ENCODE results near the gene KIAA0232.

Gene KIAA0232

DNA sequence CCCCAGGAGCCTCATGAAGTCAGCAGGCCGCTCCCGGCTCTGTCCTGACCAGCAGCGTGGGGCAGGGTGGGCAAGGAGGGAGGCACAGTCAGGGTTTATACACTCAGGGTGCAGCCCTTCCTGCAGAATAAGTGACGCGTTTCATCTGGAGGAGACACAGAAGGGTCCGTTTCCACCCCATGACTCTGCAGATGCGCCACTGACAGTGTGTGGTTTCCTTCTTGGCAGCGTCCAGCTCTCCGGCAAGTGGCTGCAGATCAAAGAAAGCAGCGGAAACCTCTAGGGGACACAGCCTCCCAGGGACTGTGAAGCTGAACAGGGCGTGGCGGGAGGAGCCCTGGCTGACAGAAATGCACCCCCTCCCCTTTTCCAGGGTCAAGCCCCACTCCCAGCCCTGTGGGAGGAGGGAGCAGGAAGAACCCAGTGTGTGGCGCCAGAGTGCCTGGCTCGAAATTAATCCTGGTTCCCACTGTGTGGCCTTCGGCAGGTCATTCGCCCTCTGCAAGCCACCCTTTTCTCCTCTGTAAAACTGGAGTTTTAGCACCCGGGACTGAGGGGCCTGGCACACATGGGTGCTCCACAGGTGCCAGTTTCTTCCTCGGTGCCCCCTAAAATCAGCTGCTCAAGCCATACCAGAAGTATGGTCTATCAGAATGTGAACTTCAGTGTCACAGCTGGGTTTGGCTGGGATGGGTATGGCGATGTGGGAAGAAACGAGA is 109.8 kb downstream of the KIAA0232 start:
- POLR2A ChIA-PET = interaction anchor here (1.9 kb wide), 1 partner anchor 176 kb away, joined by 5 read pairs; the partner anchor contains the start of gene GRPEL1
- TF ChIP-seq TARDBP (IDR thresholded peaks at IDR 0.05) = no peak
- TF ChIP-seq SUZ12 (IDR thresholded peaks at IDR 0.05) = no peak
- TF ChIP-seq NFRKB (IDR thresholded peaks at IDR 0.05) = no peak
- no peak for TF ChIP-seq FOXA1 (IDR thresholded peaks at IDR 0.05)
- no peak for TF ChIP-seq ELF4 (IDR thresholded peaks at IDR 0.05)
- TF ChIP-seq ARNT (IDR thresholded peaks at IDR 0.05) = no peak
- no peak for TF ChIP-seq SP1 (IDR thresholded peaks at IDR 0.05)
- no peak for DNase-seq (ENCODE audit: extremely low spot score)
- CTCF ChIA-PET = no interaction called here

DNA sequence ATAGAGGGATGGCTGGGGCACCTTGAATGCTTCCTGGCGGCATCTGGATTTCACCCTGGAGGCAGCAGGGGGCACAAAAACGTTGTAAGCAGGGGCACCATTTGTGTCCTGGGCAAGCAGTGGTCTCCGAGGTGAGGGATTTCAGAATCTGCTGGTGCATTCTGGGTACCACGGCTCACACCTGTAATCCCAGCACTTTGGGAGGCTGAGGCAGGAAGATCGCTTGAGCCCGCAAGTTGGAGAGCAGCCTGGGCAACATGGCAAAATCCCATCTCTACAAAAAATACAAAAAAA is 110.3 kb downstream of the KIAA0232 start:
- no peak for DNase-seq (ENCODE audit: extremely low spot score)
- ChIA-PET CTCF (interaction anchor here (1.0 kb wide), 1 partner anchor 19 kb away, joined by 3 read pairs; no protein-coding TSS in a partner anchor), POLR2A (interaction anchor here (1.9 kb wide), 1 partner anchor 175 kb away, joined by 5 read pairs; the partner anchor contains the start of gene GRPEL1)
- TF ChIP-seq TARDBP (IDR thresholded peaks at IDR 0.05) (no peak), BHLHE40 (IDR thresholded peaks at IDR 0.05; ENCODE audit: borderline replicate concordance) (no peak), NFRKB (IDR thresholded peaks at IDR 0.05) (no peak), ZNF384 (IDR thresholded peaks at IDR 0.05) (no peak), LEF1 (IDR thresholded peaks at IDR 0.05; ENCODE audit: borderline replicate concordance) (no peak), HDGF (IDR thresholded peaks at IDR 0.05; ENCODE audit: borderline replicate concordance) (no peak), ARNT (IDR thresholded peaks at IDR 0.05) (no peak)
- TF ChIP-seq, protein P1, sequence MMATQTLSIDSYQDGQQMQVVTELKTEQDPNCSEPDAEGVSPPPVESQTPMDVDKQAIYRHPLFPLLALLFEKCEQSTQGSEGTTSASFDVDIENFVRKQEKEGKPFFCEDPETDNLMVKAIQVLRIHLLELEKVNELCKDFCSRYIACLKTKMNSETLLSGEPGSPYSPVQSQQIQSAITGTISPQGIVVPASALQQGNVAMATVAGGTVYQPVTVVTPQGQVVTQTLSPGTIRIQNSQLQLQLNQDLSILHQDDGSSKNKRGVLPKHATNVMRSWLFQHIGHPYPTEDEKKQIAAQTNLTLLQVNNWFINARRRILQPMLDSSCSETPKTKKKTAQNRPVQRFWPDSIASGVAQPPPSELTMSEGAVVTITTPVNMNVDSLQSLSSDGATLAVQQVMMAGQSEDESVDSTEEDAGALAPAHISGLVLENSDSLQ (IDR thresholded peaks at IDR 0.05) = no peak

DNA sequence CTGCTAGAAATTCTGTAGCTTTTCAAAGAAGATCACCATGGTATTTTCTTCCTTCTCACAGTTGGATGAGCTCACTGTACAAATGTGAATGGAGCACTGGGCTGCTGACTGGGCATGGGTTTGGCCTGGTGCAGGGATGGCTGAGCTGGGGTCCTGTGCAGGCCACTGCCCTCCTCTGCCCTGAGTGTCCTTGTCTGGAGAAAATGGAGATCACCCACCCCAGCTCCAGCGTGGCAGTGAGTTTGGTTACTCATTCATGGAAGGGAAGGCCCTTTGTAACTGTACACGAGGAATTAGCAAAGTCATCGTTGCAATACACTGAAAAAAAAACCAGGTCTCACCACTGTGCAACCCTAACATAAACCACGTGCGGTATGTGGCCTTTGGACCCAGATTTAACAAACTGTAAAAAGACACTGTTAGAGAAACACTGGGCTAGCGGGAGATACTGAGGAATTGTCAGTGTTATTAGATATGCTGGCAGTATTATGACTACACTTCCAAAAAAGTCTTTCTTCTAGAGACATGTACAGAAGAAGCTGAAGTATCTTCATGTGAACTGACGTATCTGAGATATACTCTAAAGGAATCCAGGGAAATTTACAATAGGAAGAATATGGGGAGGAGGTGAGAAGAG is 111.0 kb downstream of the KIAA0232 start:
- ChIA-PET POLR2A (interaction anchor here (0.7 to 1.9 kb wide), 2 partner anchors 104 to 174 kb away, joined by 3 to 5 read pairs; partner anchors contain the start of gene GRPEL1), CTCF (interaction anchor here (1.0 kb wide), 1 partner anchor 20 kb away, joined by 3 read pairs; no protein-coding TSS in a partner anchor)
- DNase-seq (ENCODE audit: extremely low spot score) = no peak
- TF ChIP-seq LEF1 (IDR thresholded peaks at IDR 0.05; ENCODE audit: borderline replicate concordance) = no peak
- TF ChIP-seq CTBP1 (IDR thresholded peaks at IDR 0.05; ENCODE audit: borderline replicate concordance) = no peak
- no peak for TF ChIP-seq FOXA1 (IDR thresholded peaks at IDR 0.05)
- TF ChIP-seq HDGF (IDR thresholded peaks at IDR 0.05; ENCODE audit: borderline replicate concordance) = no peak
- no peak for TF ChIP-seq SP1 (IDR thresholded peaks at IDR 0.05)
- TF ChIP-seq L3MBTL2 (conservative IDR thresholded peaks at IDR 0.05) = no peak
- no peak for TF ChIP-seq FOXK2 (IDR thresholded peaks at IDR 0.05)
- no peak for TF ChIP-seq SUZ12 (IDR thresholded peaks at IDR 0.05)
- TF ChIP-seq, protein P1 (IDR thresholded peaks at IDR 0.05) = no peak
- TF ChIP-seq FOXM1 (IDR thresholded peaks at IDR 0.05; ENCODE audit: borderline replicate concordance) = no peak
- no peak for TF ChIP-seq ZNF384 (IDR thresholded peaks at IDR 0.05)
- TF ChIP-seq BHLHE40 (IDR thresholded peaks at IDR 0.05; ENCODE audit: borderline replicate concordance) = no peak
- TF ChIP-seq ARNT (IDR thresholded peaks at IDR 0.05) = no peak
- no peak for TF ChIP-seq TARDBP (IDR thresholded peaks at IDR 0.05)
- no peak for TF ChIP-seq NFRKB (IDR thresholded peaks at IDR 0.05)

DNA sequence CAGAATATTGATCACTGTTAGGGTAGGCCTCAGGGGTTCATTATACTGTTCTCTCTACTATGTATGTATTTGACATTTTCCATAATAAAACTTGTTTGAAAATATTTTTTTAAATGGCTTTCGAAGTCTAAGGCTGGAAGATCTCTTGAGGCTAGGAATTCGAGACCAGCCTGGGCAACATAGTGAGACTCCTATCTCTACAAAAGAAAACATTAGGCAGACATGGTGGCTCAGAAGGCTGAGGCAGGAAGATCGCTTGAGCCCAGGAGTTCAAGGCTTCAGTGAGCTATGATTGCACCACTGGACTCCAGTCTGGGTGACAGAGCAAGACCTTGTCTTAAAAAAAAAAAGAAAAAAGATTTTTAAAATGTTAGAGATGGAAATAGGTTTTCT is 111.6 kb downstream of the KIAA0232 start:
- TF ChIP-seq L3MBTL2 (conservative IDR thresholded peaks at IDR 0.05) = no peak
- no peak for TF ChIP-seq ARNT (IDR thresholded peaks at IDR 0.05)
- TF ChIP-seq FOXK2 (IDR thresholded peaks at IDR 0.05) = no peak
- TF ChIP-seq SP1 (IDR thresholded peaks at IDR 0.05) = no peak
- TF ChIP-seq CTBP1 (IDR thresholded peaks at IDR 0.05; ENCODE audit: borderline replicate concordance) = no peak
- no peak for TF ChIP-seq NFRKB (IDR thresholded peaks at IDR 0.05)
- TF ChIP-seq LEF1 (IDR thresholded peaks at IDR 0.05; ENCODE audit: borderline replicate concordance) = no peak
- no peak for TF ChIP-seq ZNF384 (IDR thresholded peaks at IDR 0.05)
- no peak for TF ChIP-seq FOXM1 (IDR thresholded peaks at IDR 0.05; ENCODE audit: borderline replicate concordance)
- TF ChIP-seq, protein P1 (IDR thresholded peaks at IDR 0.05) = no peak
- TF ChIP-seq SUZ12 (IDR thresholded peaks at IDR 0.05) = no peak
- no peak for TF ChIP-seq ELF4 (IDR thresholded peaks at IDR 0.05)
- no peak for DNase-seq (ENCODE audit: extremely low spot score)
- ChIA-PET CTCF (no interaction called here), POLR2A (interaction anchor here (1.1 kb wide), 1 partner anchor 15 kb away, joined by 4 read pairs; the partner anchor contains the start of gene TBC1D14)

DNA sequence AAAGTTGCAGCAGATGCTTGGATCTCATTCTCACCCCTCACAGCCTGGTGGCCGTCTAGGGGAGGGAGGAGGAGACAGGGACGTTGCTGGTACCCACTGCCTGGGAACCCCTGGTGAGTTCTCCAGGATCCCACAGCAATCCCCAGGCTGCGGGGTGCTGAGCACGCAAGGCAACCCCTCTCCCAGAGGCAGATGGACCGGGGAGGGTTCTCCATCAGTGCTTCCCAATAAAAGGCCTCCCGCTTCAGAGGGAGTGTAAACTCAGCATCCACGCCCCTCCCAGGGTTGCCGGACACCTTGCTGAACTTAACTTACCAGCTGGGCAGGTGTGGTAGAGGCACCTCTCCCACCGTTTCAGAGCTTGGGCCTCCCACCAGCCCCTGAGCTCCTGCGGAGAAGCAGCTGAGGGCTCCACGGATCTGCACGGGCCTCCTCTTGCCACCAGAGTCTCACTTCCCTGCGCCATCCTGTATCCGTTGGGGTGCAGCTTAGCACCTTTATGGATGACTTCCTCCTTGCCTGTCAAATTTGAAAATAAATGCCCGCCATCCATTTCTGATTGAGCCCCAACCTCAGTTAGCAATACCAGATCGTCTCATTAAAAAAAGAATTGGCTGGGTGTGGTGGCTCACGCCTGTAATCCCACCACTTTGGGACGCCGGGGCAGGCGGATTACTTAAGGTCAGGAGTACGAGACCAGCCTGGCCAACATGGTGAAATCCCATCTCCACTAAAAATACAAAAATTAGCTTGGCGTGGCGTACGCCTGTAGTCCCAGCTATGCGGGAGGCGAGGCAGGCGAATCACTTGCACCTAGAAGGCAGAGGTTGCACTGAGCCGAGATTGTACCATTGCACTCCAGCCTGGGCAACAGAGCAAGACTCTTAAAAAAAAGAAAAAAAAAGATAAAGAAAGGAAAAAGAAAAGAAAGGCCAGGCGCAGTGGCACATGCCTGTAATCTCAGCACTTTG is 112.3 kb downstream of the KIAA0232 start:
- DNase-seq (ENCODE audit: extremely low spot score) = no peak
- ChIA-PET POLR2A (interaction anchor here (1.1 kb wide), 1 partner anchor 14 kb away, joined by 4 read pairs; the partner anchor contains the start of gene TBC1D14), CTCF (no interaction called here)
- no peak for TF ChIP-seq L3MBTL2 (conservative IDR thresholded peaks at IDR 0.05)
- TF ChIP-seq FOXA1 (IDR thresholded peaks at IDR 0.05) = no peak
- TF ChIP-seq FOXK2 (IDR thresholded peaks at IDR 0.05) = no peak
- no peak for TF ChIP-seq LEF1 (IDR thresholded peaks at IDR 0.05; ENCODE audit: borderline replicate concordance)
- no peak for TF ChIP-seq ARNT (IDR thresholded peaks at IDR 0.05)
- TF ChIP-seq NFRKB (IDR thresholded peaks at IDR 0.05) = no peak
- no peak for TF ChIP-seq ELF4 (IDR thresholded peaks at IDR 0.05)
- TF ChIP-seq FOXM1 (IDR thresholded peaks at IDR 0.05; ENCODE audit: borderline replicate concordance) = no peak
- no peak for TF ChIP-seq SUZ12 (IDR thresholded peaks at IDR 0.05)
- no peak for TF ChIP-seq SP1 (IDR thresholded peaks at IDR 0.05)
- no peak for TF ChIP-seq ZNF384 (IDR thresholded peaks at IDR 0.05)
- no peak for TF ChIP-seq BHLHE40 (IDR thresholded peaks at IDR 0.05; ENCODE audit: borderline replicate concordance)
- TF ChIP-seq TARDBP (IDR thresholded peaks at IDR 0.05) = no peak
- TF ChIP-seq CTBP1 (IDR thresholded peaks at IDR 0.05; ENCODE audit: borderline replicate concordance) = no peak
- TF ChIP-seq, protein P1 (IDR thresholded peaks at IDR 0.05) = no peak

Data from HEK293T (cell line).